H1 (cell line): ENCODE results near the gene ZNRF3. TPM values are rescaled to one million over a fixed set of nuclear protein-coding genes. Genes with fewer than 3 reads are reported as not detected.

Experiments
- CTCF ChIA-PET: fragments of 300-600 bp; sonication (Branson Sonifier 250); formaldehyde crosslinking; loops from one replicate; lab custom pipeline; 2021; ENCODE audit not compliant: partially characterized antibody; lab: Charles Lee
- POLR2A ChIA-PET: fragments of 300-600 bp; sonication (Branson Sonifier 250); formaldehyde crosslinking; loops from one replicate; lab custom pipeline; 2021; ENCODE audit warnings: inconsistent platforms; ENCODE audit not compliant: partially characterized antibody; lab: Charles Lee
- DNase-seq, 2 experiments: peaks; one replicate each; pipeline versions ENCODE4 v3.0.0 to v3.0.0-alpha.2; 2010 to 2022; ENCODE audit warnings: low spot score in 2 of 2, low read depth in 1 of 2, mixed read lengths in 1 of 2
- FAIRE-seq: peaks from 2 replicates; lab custom pipeline; 2011; peaks lifted over from hg19 to GRCh38; lab: Jason Lieb, UNC
- H2AFZ ChIP-seq: 2 replicates; pipeline ENCODE4 v1.8.1; 2012; ENCODE audit warnings: low read length, inconsistent platforms
- H2AK5ac ChIP-seq: 2 replicates; pipeline ENCODE4 v1.6.1; 2013; ENCODE audit warnings: low read depth, low read length
- H2BK120ac ChIP-seq: replicated peaks from 2 replicates; pipeline ENCODE3; 2013; ENCODE audit warnings: low read depth, low read length, inconsistent platforms
- H2BK12ac ChIP-seq: 2 replicates; pipeline ENCODE4 v1.6.1; 2013; ENCODE audit warnings: low read depth, low read length
- H2BK15ac ChIP-seq: 2 replicates; pipeline ENCODE4 v1.6.1; 2013; ENCODE audit warnings: low read length
- H2BK20ac ChIP-seq: 2 replicates; pipeline ENCODE4 v1.6.1; 2013; ENCODE audit warnings: low read length
- H2BK5ac ChIP-seq: 2 replicates; pipeline ENCODE4 v1.6.1; 2013; ENCODE audit warnings: low read depth, low read length
- H3K14ac ChIP-seq: 2 replicates; pipeline ENCODE4 v1.6.1; 2013; ENCODE audit warnings: inconsistent platforms; ENCODE audit not compliant: insufficient read length
- H3K18ac ChIP-seq: 2 replicates; pipeline ENCODE4 v1.6.1; 2013; ENCODE audit warnings: low read length; ENCODE audit errors: extremely low read depth
- H3K23ac ChIP-seq: 2 replicates; pipeline ENCODE4 v1.6.1; 2013; ENCODE audit warnings: inconsistent platforms; ENCODE audit not compliant: insufficient read length
- H3K23me2 ChIP-seq: 2 replicates; pipeline ENCODE4 v1.6.1; 2013; ENCODE audit warnings: low read depth, low read length
- H3K27ac ChIP-seq: 2 replicates; pipeline ENCODE4 v1.6.1; 2011; ENCODE audit warnings: low read depth, low read length, inconsistent platforms
- H3K27me3 ChIP-seq, 4 experiments: replicated peaks in 1 of 4; 1 replicate in 1 of 4; 2 replicates in 3 of 4; pipeline versions ENCODE4 v1.6.1 to v1.8.1; 2011 to 2013; ENCODE audit warnings: low read length in 3 of 4, mild to moderate bottlenecking in 3 of 4, inconsistent platforms in 2 of 4, mixed read lengths in 2 of 4, moderate library complexity in 1 of 4; ENCODE audit not compliant: control insufficient read depth in 3 of 4, insufficient read depth in 3 of 4; ENCODE audit errors: extremely low read depth in 1 of 4
- H3K36me3 ChIP-seq, 4 experiments: 2 replicates each; pipeline versions ENCODE4 v1.6.1 to v1.8.1; 2011 to 2013; ENCODE audit warnings: mild to moderate bottlenecking in 4 of 4, low read length in 3 of 4, moderate library complexity in 2 of 4, control low read depth in 1 of 4, inconsistent platforms in 1 of 4; ENCODE audit not compliant: insufficient read depth in 4 of 4, control insufficient read depth in 2 of 4
- H3K4ac ChIP-seq: replicated peaks from 2 replicates; pipeline ENCODE3; 2013; ENCODE audit warnings: low read length, low read depth, mixed read lengths, inconsistent platforms; ENCODE audit not compliant: insufficient read length
- H3K4me1 ChIP-seq, 4 experiments: replicated peaks in 1 of 4; 1 replicate in 1 of 4; 2 replicates in 3 of 4; pipeline versions ENCODE4 v1.6.1 to v1.8.1; 2011 to 2013; ENCODE audit warnings: low read length in 3 of 4, inconsistent platforms in 2 of 4, mixed read lengths in 1 of 4; ENCODE audit not compliant: insufficient read depth in 4 of 4, control insufficient read depth in 3 of 4
- H3K4me2 ChIP-seq, 2 experiments: 2 replicates each; pipeline versions ENCODE4 v1.6.1 to v1.8.1; 2011 to 2013; ENCODE audit warnings: low read depth in 2 of 2, low read length in 2 of 2, control low read depth in 1 of 2, inconsistent platforms in 1 of 2, mild to moderate bottlenecking in 1 of 2; ENCODE audit not compliant: insufficient read depth in 1 of 2
- H3K4me3 ChIP-seq, 4 experiments: fragments of 200-600, 300-600 bp in 1 of 4; sonication (generic), shearing (Covaris generic), sonication (Bioruptor Twin) in 1 of 4; 2 replicates each; pipeline versions ENCODE4 v1.5.1 to v1.8.1; 2011 to 2016; ENCODE audit warnings: low read length in 4 of 4, low read depth in 3 of 4, control low read depth in 2 of 4, inconsistent platforms in 2 of 4, mild to moderate bottlenecking in 2 of 4, mixed read lengths in 1 of 4, moderate library complexity in 1 of 4; ENCODE audit not compliant: insufficient read depth in 2 of 4; ENCODE audit errors: extremely low read depth in 1 of 4
- H3K56ac ChIP-seq: replicated peaks from 2 replicates; pipeline ENCODE3; 2013; ENCODE audit warnings: low read depth, mild to moderate bottlenecking, mixed read lengths, low read length, inconsistent platforms; ENCODE audit not compliant: insufficient read length
- H3K79me1 ChIP-seq: 2 replicates; pipeline ENCODE4 v1.6.1; 2013; ENCODE audit warnings: low read depth, low read length, control low read depth
- H3K79me2 ChIP-seq, 2 experiments: 2 replicates each; pipeline versions ENCODE4 v1.6.1 to v1.8.1; 2012 to 2013; ENCODE audit warnings: low read length in 2 of 2, mild to moderate bottlenecking in 2 of 2, inconsistent platforms in 1 of 2; ENCODE audit not compliant: insufficient read depth in 2 of 2, control insufficient read depth in 1 of 2
- H3K9ac ChIP-seq, 4 experiments: replicated peaks in 1 of 4; 1 replicate in 1 of 4; 2 replicates in 3 of 4; pipeline versions ENCODE4 v1.6.1 to v1.8.1; 2011 to 2013; ENCODE audit warnings: low read depth in 3 of 4, low read length in 3 of 4, control low read depth in 2 of 4, mild to moderate bottlenecking in 2 of 4, moderate library complexity in 2 of 4, inconsistent platforms in 1 of 4; ENCODE audit errors: extremely low read depth in 1 of 4
- H3K9me3 ChIP-seq, 2 experiments: 2 replicates each; pipeline versions ENCODE4 v1.6.1 to v1.8.1; 2012 to 2013; ENCODE audit warnings: mild to moderate bottlenecking in 2 of 2, moderate library complexity in 2 of 2, control low read depth in 1 of 2, inconsistent platforms in 1 of 2, low read depth in 1 of 2, low read length in 1 of 2, mixed read lengths in 1 of 2; ENCODE audit not compliant: insufficient read depth in 2 of 2
- H4K20me1 ChIP-seq, 2 experiments: replicated peaks in 1 of 2; 2 replicates each; pipeline versions ENCODE3 to v1.8.1; 2011 to 2013; ENCODE audit warnings: inconsistent platforms in 2 of 2, low read length in 2 of 2, mild to moderate bottlenecking in 1 of 2; ENCODE audit not compliant: insufficient read depth in 2 of 2, control insufficient read depth in 1 of 2
- H4K5ac ChIP-seq: 2 replicates; pipeline ENCODE4 v1.6.1; 2013; ENCODE audit warnings: low read length, low read depth, mixed read lengths, inconsistent platforms; ENCODE audit not compliant: insufficient read length
- H4K8ac ChIP-seq: 2 replicates; pipeline ENCODE4 v1.8.0; 2013; ENCODE audit warnings: mild to moderate bottlenecking, moderate library complexity, low read length, inconsistent platforms; ENCODE audit not compliant: insufficient read depth; ENCODE audit errors: extremely low read depth
- H4K91ac ChIP-seq: replicated peaks from 2 replicates; pipeline ENCODE3; 2013; ENCODE audit warnings: low read length, mixed read lengths, inconsistent platforms; ENCODE audit not compliant: insufficient read length
- CHD2 ChIP-seq: IDR thresholded peaks from 2 replicates; pipeline ENCODE4 v1.6.1; 2012; ENCODE audit warnings: low read length, improper control_type of control experiment
- GTF2F1 ChIP-seq: IDR thresholded peaks from 2 replicates; pipeline ENCODE4 v1.6.1; 2012; ENCODE audit warnings: low read depth, low read length, improper control_type of control experiment, borderline replicate concordance
- JUN ChIP-seq: IDR thresholded peaks from 2 replicates; pipeline ENCODE4 v1.6.1; 2011; ENCODE audit warnings: low read depth, mild to moderate bottlenecking, improper control_type of control experiment, low read length
- NANOG ChIP-seq: IDR thresholded peaks from 2 replicates; pipeline ENCODE4 v1.6.1; 2011; ENCODE audit warnings: low read length, low read depth, mild to moderate bottlenecking, inconsistent platforms; ENCODE audit not compliant: insufficient read depth, poor library complexity, severe bottlenecking
- RAD21 ChIP-seq, 2 experiments: IDR thresholded peaks in 1 of 2; conservative IDR thresholded peaks in 1 of 2; 2 replicates each; pipeline ENCODE4 v1.6.1; 2011; ENCODE audit warnings: low read depth in 2 of 2, low read length in 2 of 2, improper control_type of control experiment in 1 of 2, inconsistent platforms in 1 of 2, mild to moderate bottlenecking in 1 of 2, moderate library complexity in 1 of 2
- SRF ChIP-seq: IDR thresholded peaks from 2 replicates; pipeline ENCODE4 v1.6.1; 2011; ENCODE audit warnings: mild to moderate bottlenecking, low read depth, low read length, moderate library complexity
- TAF1 ChIP-seq: IDR thresholded peaks from 2 replicates; pipeline ENCODE4 v1.6.1; 2011; ENCODE audit warnings: mild to moderate bottlenecking, low read depth, low read length
- WGBS, 2 experiments: shearing (Covaris generic) in 1 of 2; methylation state at CpG; one replicate each; pipeline versions ENCODE4 v1.1.6 to v1.1.7; 2013 to 2015; ENCODE audit warnings: low lambda C conversion rate in 2 of 2, mixed read lengths in 2 of 2, inconsistent platforms in 1 of 2, low coverage in 1 of 2, missing lambda C conversion rate in 1 of 2; ENCODE audit not compliant: insufficient replicate concordance in 2 of 2, insufficient coverage in 1 of 2, insufficient read length in 1 of 2; ENCODE audit errors: extremely low coverage in 1 of 2, missing lambda C conversion rate in 1 of 2; 5-methylcytosine and 5-hydroxymethylcytosine counted together
- polyA plus RNA-seq, 7 experiments: library from polyadenylated mRNA; depleted of rRNA in 3 of 7; stranded (reverse) in 5 of 7; unstranded in 2 of 7; fragments of >200 nt in 5 of 7; fragments of 200-250 nt in 2 of 7; gene quantifications; 1 replicate in 5 of 7; 2 replicates in 1 of 7; 4 replicates in 1 of 7; pipeline versions ENCODE4 v1.2.1 to v1.2.3, GENCODE V29; 2011 to 2013; ENCODE audit warnings: missing spikeins in 2 of 7, mixed read lengths in 2 of 7
- total RNA-seq: library from RNA; stranded (reverse); fragmentation: NEBNext Ultra II Directional; extraction: Animal tissue kit (Norgen Biotek cat#: 25700); gene quantifications from 2 replicates; pipeline ENCODE4 v1.2.1, GENCODE V29; 2021
- TF ChIP-seq, protein P1 (sequence below): IDR thresholded peaks from 2 replicates; pipeline ENCODE4 v1.6.1; 2012; ENCODE audit warnings: inconsistent platforms
- TF ChIP-seq, protein P2 (sequence below): IDR thresholded peaks from 2 replicates; pipeline ENCODE4 v1.6.1; 2012; ENCODE audit warnings: low read length, inconsistent platforms

Gene ZNRF3
- total and polyA plus RNA-seq, 2 of the 8 experiments (the other 6 are each of a cell fraction or from before 2014, with no cell fraction given): 14.1 to 21.7 TPM

DNA sequence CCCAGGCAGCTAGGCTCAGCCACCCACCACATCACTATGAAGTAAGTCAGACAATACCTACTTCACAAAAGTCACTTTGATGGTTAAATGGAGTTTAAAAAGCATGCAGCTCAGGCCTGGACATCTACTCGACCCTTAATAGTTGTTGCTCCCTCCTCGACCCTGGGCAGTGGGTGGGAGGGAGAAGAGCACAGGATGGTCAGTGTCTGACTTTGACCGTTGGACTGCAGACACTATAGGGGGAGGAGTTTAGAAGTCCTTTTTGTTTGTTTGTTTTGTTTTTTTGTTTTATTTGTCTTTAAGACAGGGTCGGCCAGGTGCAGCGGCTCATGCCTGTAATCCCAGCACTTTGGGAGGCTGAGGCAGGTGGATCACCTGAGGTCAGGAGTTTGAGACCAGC is 44.4 kb upstream of the ZNRF3 start:
- Histone ChIP-seq H3K23me2 (no peaks in the 10 kb centered on the region), H3K4ac (no peak overlapping the region), H3K36me3 (no peaks in the 10 kb centered on the region), H3K9me3 (no peaks in the 10 kb centered on the region), H2AK5ac (no peak overlapping the region), H3K18ac (no peak overlapping the region), H2BK120ac (no peak overlapping the region), H3K4me3 (no peak overlapping the region), H3K4me2 (no peak overlapping the region), H4K5ac (no peak overlapping the region), H3K9ac (no peak overlapping the region), H2AFZ (no peak overlapping the region), H3K27me3 (no peaks in the 10 kb centered on the region; a peak in 1 of 7 replicates), H2BK20ac (no peak overlapping the region), H3K23ac (no peak overlapping the region), H4K20me1 (peaks cover 0 to 2% of the 10 kb centered on the region in 2 experiments), H4K91ac (no peak overlapping the region), H2BK15ac (no peak overlapping the region), H2BK12ac (no peak overlapping the region), H3K79me1 (no peaks in the 10 kb centered on the region), H2BK5ac (no peak overlapping the region), H3K4me1 (no peaks in the 10 kb centered on the region), H3K56ac (no peak overlapping the region), H4K8ac (no peak overlapping the region), H3K79me2 (no peaks in the 10 kb centered on the region), H3K27ac (no peak overlapping the region), H3K14ac (no peak overlapping the region)
- DNase-seq (no peak), FAIRE-seq (no peak)
- ChIA-PET POLR2A (no interaction called here), CTCF (interaction anchor here (0.6 to 1.1 kb wide), 3 partner anchors 10 to 202 kb away, joined by 3 to 4 read pairs (median 3); no protein-coding TSS in a partner anchor)
- WGBS, 2 experiments: 89% methylated on average over 5 of the region's 5 CpGs; no CpG with 5 or more reads in 1 of the 2 experiments
- TF ChIP-seq, protein P1, sequence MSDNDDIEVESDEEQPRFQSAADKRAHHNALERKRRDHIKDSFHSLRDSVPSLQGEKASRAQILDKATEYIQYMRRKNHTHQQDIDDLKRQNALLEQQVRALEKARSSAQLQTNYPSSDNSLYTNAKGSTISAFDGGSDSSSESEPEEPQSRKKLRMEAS: no peak
- TF ChIP-seq, protein P2, sequence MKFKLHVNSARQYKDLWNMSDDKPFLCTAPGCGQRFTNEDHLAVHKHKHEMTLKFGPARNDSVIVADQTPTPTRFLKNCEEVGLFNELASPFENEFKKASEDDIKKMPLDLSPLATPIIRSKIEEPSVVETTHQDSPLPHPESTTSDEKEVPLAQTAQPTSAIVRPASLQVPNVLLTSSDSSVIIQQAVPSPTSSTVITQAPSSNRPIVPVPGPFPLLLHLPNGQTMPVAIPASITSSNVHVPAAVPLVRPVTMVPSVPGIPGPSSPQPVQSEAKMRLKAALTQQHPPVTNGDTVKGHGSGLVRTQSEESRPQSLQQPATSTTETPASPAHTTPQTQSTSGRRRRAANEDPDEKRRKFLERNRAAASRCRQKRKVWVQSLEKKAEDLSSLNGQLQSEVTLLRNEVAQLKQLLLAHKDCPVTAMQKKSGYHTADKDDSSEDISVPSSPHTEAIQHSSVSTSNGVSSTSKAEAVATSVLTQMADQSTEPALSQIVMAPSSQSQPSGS: no peak
- TF ChIP-seq RAD21 (IDR thresholded peaks at IDR 0.05 in 1 of 2, conservative IDR thresholded peaks at IDR 0.05 in 1 of 2; ENCODE audit: low read depth in 2 of 2, low read length in 2 of 2) (no peak), NANOG (no peak), SRF (no peak), JUN (no peak), CHD2 (no peak), TAF1 (no peak), GTF2F1 (no peak)
